Neural cell (in vitro differentiated cells): Measurements from ENCODE around the gene THADA. TPM values are rescaled to one million over a fixed set of nuclear protein-coding genes. Genes with fewer than 3 reads are reported as not detected.

Experiments used
- H2AFZ ChIP-seq: fragments of 200-600, 300-800 bp; sonication (generic), shearing (Covaris generic); 2 replicates; pipeline ENCODE4 v1.6.0; 2014; ENCODE audit warnings: low read depth, mild to moderate bottlenecking, antibody characterized with exemption, low read length, moderate library complexity
- H3F3A ChIP-seq: fragments of 200-600 bp; shearing (Covaris generic); 2 replicates; pipeline ENCODE4 v1.6.1; 2016; ENCODE audit warnings: mild to moderate bottlenecking, moderate library complexity, mixed read lengths, antibody characterized with exemption, low read length; ENCODE audit not compliant: insufficient read depth, poor library complexity, severe bottlenecking
- H3K27ac ChIP-seq: fragments of 200-600, 300-800 bp; sonication (generic), shearing (Covaris generic); 2 replicates; pipeline ENCODE4 v1.5.1; 2014; ENCODE audit warnings: mild to moderate bottlenecking, low read length, moderate library complexity
- H3K27me3 ChIP-seq: fragments of 300-800, 200-600 bp; sonication (generic), shearing (Covaris generic); 2 replicates; pipeline ENCODE4 v1.6.0; 2014; ENCODE audit warnings: mild to moderate bottlenecking, low read depth, low read length, moderate library complexity; ENCODE audit not compliant: insufficient read depth
- H3K36me3 ChIP-seq: fragments of 300-800, 200-600 bp; sonication (generic), shearing (Covaris generic); 2 replicates; pipeline ENCODE4 v1.5.1; 2014; ENCODE audit warnings: mild to moderate bottlenecking, antibody characterized with exemption, low read length, moderate library complexity; ENCODE audit not compliant: insufficient read depth
- H3K4me2 ChIP-seq: fragments of 300-800, 200-600 bp; sonication (generic), shearing (Covaris generic); 2 replicates; pipeline ENCODE4 v1.6.0; 2014; ENCODE audit warnings: mild to moderate bottlenecking, low read length
- H3K4me3 ChIP-seq: fragments of 300-800, 200-600 bp; sonication (generic), shearing (Covaris generic); 2 replicates; pipeline ENCODE4 v1.5.1; 2014; ENCODE audit warnings: mild to moderate bottlenecking, low read length, moderate library complexity
- H3K79me2 ChIP-seq: fragments of 200-600 bp; shearing (Covaris generic); replicated peaks from 2 replicates; pipeline ENCODE4 v1.6.0; 2014; ENCODE audit warnings: mild to moderate bottlenecking, low read length, moderate library complexity; ENCODE audit not compliant: insufficient read depth
- H3K9ac ChIP-seq: fragments of 300-800, 200-600 bp; sonication (generic), shearing (Covaris generic); 2 replicates; pipeline ENCODE4 v1.6.1; 2016; ENCODE audit warnings: mild to moderate bottlenecking, low read length, mixed read lengths
- H3K9me2 ChIP-seq: fragments of 200-600 bp; shearing (Covaris generic); 2 replicates; pipeline ENCODE4 v1.6.1; 2016; ENCODE audit warnings: mild to moderate bottlenecking, low read length, mixed read lengths; ENCODE audit not compliant: insufficient read depth
- H3K9me3 ChIP-seq: fragments of 200-600, 300-800 bp; sonication (generic), shearing (Covaris generic); 2 replicates; pipeline ENCODE4 v1.6.1; 2016; ENCODE audit warnings: mild to moderate bottlenecking, mixed run types, low read length, moderate library complexity, mixed read lengths
- H4K20me1 ChIP-seq: fragments of 200-600 bp; shearing (Covaris generic); 2 replicates; pipeline ENCODE4 v1.6.1; 2016; ENCODE audit warnings: mild to moderate bottlenecking, mixed run types; ENCODE audit not compliant: insufficient read depth
- EP300 ChIP-seq: fragments of 450-650 bp; conservative IDR thresholded peaks from 2 replicates; pipeline ENCODE4 v1.6.1; 2014; ENCODE audit warnings: antibody characterized with exemption, mild to moderate bottlenecking, moderate library complexity; ENCODE audit not compliant: poor library complexity, severe bottlenecking
- EZH2 ChIP-seq: fragments of 200-600, 300-800 bp; shearing (Covaris generic), sonication (generic); IDR thresholded peaks from 2 replicates; pipeline ENCODE4 v1.6.1; 2014; ENCODE audit warnings: antibody characterized with exemption, low read length, borderline replicate concordance, mild to moderate bottlenecking; ENCODE audit not compliant: insufficient read depth, poor library complexity, severe bottlenecking
- MXI1 ChIP-seq: fragments of 450-650 bp; conservative IDR thresholded peaks from 2 replicates; pipeline ENCODE4 v1.6.1; 2014; ENCODE audit warnings: antibody characterized with exemption, mild to moderate bottlenecking; ENCODE audit not compliant: poor library complexity, severe bottlenecking
- POLR2AphosphoS5 ChIP-seq: IDR thresholded peaks from 2 replicates; pipeline ENCODE4 v1.6.1; 2012
- RAD21 ChIP-seq: fragments of 450-650 bp; conservative IDR thresholded peaks from 2 replicates; pipeline ENCODE4 v1.6.1; 2014; ENCODE audit warnings: antibody characterized with exemption, mild to moderate bottlenecking, moderate library complexity
- SMC3 ChIP-seq: fragments of 450-650 bp; conservative IDR thresholded peaks from 2 replicates; pipeline ENCODE4 v1.6.1; 2014; ENCODE audit warnings: antibody characterized with exemption, mild to moderate bottlenecking, moderate library complexity; ENCODE audit not compliant: poor library complexity
- TAF1 ChIP-seq: IDR thresholded peaks from 2 replicates; pipeline ENCODE4 v1.6.1; 2012; ENCODE audit warnings: low read depth
- polyA plus RNA-seq: library from polyadenylated mRNA; depleted of rRNA; stranded (reverse); fragments of >200 nt; gene quantifications from 2 replicates; pipeline ENCODE4 v1.2.3, GENCODE V29; 2014
- TF ChIP-seq, protein P1 (sequence below): fragments of 450-650 bp; IDR thresholded peaks from 2 replicates; pipeline ENCODE4 v1.5.1; 2014; ENCODE audit warnings: antibody characterized with exemption, mild to moderate bottlenecking, moderate library complexity; ENCODE audit not compliant: poor library complexity, severe bottlenecking
- TF ChIP-seq, protein P2 (sequence below): IDR thresholded peaks from 2 replicates; pipeline ENCODE4 v1.6.1; 2012; ENCODE audit warnings: borderline replicate concordance

THADA gene
- polyA plus RNA-seq, 1 donor from 2014 or later = 8.5 TPM

DNA sequence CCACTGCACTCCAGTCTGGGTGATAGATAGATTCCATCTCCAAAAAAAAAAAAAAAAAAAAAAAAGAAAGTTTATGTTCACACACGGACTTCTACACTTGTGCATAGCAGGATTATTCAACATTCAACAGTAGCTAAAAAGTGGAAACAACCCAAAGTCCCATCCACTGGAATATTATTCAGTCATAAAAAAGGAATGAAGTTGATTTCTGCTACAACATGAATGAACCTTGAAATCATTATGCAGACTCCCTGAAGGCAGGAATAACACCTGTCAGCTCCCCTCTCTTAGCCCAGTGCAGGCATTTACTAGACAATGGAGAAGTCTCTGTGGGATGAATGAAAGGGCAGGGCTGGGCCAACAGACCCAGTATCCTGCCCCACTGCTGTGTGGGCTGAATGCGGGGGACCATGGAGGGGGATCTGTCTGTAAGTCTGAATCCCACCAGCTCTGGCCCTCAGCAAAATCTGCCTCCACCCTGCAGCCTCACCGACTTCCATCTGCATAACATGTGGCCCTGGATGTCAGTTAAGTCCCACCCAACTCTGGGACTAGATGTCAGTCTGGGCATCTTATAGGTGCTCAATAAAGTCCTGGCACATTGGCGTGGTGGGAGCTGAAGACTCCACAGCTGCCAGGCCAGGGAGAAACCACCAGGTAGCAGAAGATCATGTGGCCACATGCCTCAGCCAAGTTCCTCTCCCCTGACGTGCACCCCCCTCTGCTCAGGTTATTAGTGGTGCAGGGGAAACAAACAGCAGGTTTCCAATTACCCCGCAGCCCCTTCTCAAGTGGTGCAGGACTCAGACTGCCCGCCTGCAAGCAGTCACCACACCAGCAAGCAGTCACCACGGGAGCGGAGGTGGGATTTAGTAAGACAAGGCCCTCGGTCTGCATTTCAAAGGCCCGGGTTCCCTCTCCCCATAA, 378.3 kb downstream of the THADA start:
- no peaks in the 10 kb centered on the region for H3K9me2 ChIP-seq
- H3K4me2 ChIP-seq = no peak overlapping the region
- H3K79me2 ChIP-seq = no peaks in the 10 kb centered on the region
- no peaks in the 10 kb centered on the region for H3K9me3 ChIP-seq
- H2AFZ ChIP-seq = no peak overlapping the region
- H3K36me3 ChIP-seq = no peaks in the 10 kb centered on the region
- TF ChIP-seq RAD21 (no peak), TAF1 (no peak), POLR2AphosphoS5 (no peak), SMC3 (no peak), MXI1 (no peak), EP300 (no peak)
- TF ChIP-seq, protein P1, sequence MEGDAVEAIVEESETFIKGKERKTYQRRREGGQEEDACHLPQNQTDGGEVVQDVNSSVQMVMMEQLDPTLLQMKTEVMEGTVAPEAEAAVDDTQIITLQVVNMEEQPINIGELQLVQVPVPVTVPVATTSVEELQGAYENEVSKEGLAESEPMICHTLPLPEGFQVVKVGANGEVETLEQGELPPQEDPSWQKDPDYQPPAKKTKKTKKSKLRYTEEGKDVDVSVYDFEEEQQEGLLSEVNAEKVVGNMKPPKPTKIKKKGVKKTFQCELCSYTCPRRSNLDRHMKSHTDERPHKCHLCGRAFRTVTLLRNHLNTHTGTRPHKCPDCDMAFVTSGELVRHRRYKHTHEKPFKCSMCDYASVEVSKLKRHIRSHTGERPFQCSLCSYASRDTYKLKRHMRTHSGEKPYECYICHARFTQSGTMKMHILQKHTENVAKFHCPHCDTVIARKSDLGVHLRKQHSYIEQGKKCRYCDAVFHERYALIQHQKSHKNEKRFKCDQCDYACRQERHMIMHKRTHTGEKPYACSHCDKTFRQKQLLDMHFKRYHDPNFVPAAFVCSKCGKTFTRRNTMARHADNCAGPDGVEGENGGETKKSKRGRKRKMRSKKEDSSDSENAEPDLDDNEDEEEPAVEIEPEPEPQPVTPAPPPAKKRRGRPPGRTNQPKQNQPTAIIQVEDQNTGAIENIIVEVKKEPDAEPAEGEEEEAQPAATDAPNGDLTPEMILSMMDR = no peak
- H3F3A ChIP-seq = no peaks in the 10 kb centered on the region
- no peaks in the 10 kb centered on the region for H3K27me3 ChIP-seq
- no peak overlapping the region for H3K27ac ChIP-seq
- H4K20me1 ChIP-seq = no peaks in the 10 kb centered on the region
- no peak overlapping the region for H3K9ac ChIP-seq
- H3K4me3 ChIP-seq = no peak overlapping the region

DNA sequence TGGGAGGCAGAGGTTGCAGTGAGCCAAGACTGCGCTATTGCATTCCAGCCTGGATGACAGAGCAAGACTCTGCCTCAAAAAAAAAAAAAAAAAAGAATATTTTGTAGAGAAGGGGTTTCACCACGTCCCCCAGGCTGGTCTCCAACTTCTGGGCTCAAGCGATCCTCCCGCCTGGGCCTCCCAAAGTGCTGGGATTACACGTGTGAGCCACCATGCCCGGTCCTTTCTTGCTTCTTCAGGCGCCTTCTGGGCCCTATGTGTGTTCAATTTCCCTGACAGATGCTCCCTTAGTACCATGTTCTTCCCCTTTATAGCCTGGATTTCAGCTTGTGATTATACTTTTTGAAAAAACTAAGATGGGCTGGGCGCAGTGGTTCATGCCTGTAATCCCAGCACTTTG, 379.2 kb downstream of the THADA start:
- H3K79me2 ChIP-seq = no peaks in the 10 kb centered on the region
- no peaks in the 10 kb centered on the region for H3K27me3 ChIP-seq
- no peak overlapping the region for H3K4me3 ChIP-seq
- H3K9me2 ChIP-seq = no peaks in the 10 kb centered on the region
- no peak overlapping the region for H2AFZ ChIP-seq
- no peak overlapping the region for H3K27ac ChIP-seq
- no peaks in the 10 kb centered on the region for H4K20me1 ChIP-seq
- no peaks in the 10 kb centered on the region for H3K36me3 ChIP-seq
- H3K4me2 ChIP-seq = no peak overlapping the region
- H3F3A ChIP-seq = no peaks in the 10 kb centered on the region
- no peaks in the 10 kb centered on the region for H3K9me3 ChIP-seq
- H3K9ac ChIP-seq = no peak overlapping the region
- no peak for TF ChIP-seq RAD21

DNA sequence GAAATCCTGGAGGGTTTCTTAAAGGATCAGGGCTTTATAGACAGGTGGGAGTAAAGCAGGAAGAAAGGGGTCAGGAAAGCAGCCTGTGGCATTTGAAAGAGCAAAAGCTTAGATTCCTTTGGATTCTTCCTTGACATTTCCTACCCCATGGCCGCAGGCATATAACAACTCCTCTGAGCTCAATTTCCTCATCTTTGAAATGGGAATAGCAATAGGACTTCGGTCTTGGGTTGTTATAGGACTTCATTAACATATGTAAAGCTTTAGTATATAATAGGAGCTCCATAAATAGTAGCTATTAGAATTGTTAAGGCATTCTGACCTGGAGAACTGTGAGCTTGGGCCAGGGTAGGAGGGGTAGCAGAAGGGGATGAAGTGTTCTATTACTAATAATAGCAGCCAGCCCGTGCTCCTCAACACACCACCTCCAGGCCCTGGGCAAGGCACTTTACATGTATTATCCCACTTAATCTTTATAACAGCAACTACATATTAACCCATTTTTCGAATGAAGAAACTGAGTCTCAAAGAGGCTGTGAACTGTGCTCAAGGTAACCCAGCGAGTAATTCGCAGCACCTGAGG, 380.1 kb downstream of the THADA start:
- H3K9me3 ChIP-seq = no peaks in the 10 kb centered on the region
- H3K27ac ChIP-seq = no peak overlapping the region
- no peak overlapping the region for H3K4me3 ChIP-seq
- no peaks in the 10 kb centered on the region for H4K20me1 ChIP-seq
- H3K36me3 ChIP-seq = no peaks in the 10 kb centered on the region
- TF ChIP-seq EZH2 (no peak), EP300 (no peak), SMC3 (no peak), MXI1 (no peak), TAF1 (no peak), RAD21 (no peak), POLR2AphosphoS5 (no peak)
- TF ChIP-seq, protein P2, sequence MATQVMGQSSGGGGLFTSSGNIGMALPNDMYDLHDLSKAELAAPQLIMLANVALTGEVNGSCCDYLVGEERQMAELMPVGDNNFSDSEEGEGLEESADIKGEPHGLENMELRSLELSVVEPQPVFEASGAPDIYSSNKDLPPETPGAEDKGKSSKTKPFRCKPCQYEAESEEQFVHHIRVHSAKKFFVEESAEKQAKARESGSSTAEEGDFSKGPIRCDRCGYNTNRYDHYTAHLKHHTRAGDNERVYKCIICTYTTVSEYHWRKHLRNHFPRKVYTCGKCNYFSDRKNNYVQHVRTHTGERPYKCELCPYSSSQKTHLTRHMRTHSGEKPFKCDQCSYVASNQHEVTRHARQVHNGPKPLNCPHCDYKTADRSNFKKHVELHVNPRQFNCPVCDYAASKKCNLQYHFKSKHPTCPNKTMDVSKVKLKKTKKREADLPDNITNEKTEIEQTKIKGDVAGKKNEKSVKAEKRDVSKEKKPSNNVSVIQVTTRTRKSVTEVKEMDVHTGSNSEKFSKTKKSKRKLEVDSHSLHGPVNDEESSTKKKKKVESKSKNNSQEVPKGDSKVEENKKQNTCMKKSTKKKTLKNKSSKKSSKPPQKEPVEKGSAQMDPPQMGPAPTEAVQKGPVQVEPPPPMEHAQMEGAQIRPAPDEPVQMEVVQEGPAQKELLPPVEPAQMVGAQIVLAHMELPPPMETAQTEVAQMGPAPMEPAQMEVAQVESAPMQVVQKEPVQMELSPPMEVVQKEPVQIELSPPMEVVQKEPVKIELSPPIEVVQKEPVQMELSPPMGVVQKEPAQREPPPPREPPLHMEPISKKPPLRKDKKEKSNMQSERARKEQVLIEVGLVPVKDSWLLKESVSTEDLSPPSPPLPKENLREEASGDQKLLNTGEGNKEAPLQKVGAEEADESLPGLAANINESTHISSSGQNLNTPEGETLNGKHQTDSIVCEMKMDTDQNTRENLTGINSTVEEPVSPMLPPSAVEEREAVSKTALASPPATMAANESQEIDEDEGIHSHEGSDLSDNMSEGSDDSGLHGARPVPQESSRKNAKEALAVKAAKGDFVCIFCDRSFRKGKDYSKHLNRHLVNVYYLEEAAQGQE = no peak
- TF ChIP-seq, protein P1 = no peak
- H3K4me2 ChIP-seq = no peak overlapping the region
- H3F3A ChIP-seq = no peaks in the 10 kb centered on the region
- H3K79me2 ChIP-seq = no peaks in the 10 kb centered on the region
- H3K9ac ChIP-seq = no peak overlapping the region
- H3K9me2 ChIP-seq = no peaks in the 10 kb centered on the region
- no peak overlapping the region for H2AFZ ChIP-seq
- H3K27me3 ChIP-seq = no peaks in the 10 kb centered on the region
